Ishikawa (cell line): ENCODE measurements around the gene THRA.

Source experiments
- EP300 ChIP-seq: IDR thresholded peaks from 2 replicates; pipeline ENCODE4 v1.6.1; 2012; ENCODE audit warnings: borderline replicate concordance
- RAD21 ChIP-seq: IDR thresholded peaks from 2 replicates; pipeline ENCODE4 v1.6.1; 2012; ENCODE audit warnings: low read depth
- REST ChIP-seq: IDR thresholded peaks from 2 replicates; pipeline ENCODE4 v1.6.1; 2012; ENCODE audit warnings: low read depth, mild to moderate bottlenecking
- TCF12 ChIP-seq: IDR thresholded peaks from 2 replicates; pipeline ENCODE4 v1.6.1; 2012; ENCODE audit warnings: low read depth
- TEAD4 ChIP-seq: IDR thresholded peaks from 2 replicates; pipeline ENCODE4 v1.6.1; 2012

GRCh38 chr17:40038882-40039513, 23.8 kb upstream of the THRA start:
- TF ChIP-seq EP300 (no peak), TCF12 (no peak), RAD21 (peak; percentile 45), REST (no peak), TEAD4 (peak; percentile 68)
